GM21786 (cell line): ENCODE measurements around the gene ITPRID1.

ENCODE experiments used
- ATAC-seq: cut with Tn5 transposase; IDR thresholded peaks from one replicate; pipeline ENCODE4 v1.9.1; 2021; ENCODE audit not compliant: unreplicated experiment

Gene ITPRID1

GRCh38 chr7:31633467-31633866 lies 119.6 kb downstream of the ITPRID1 start:
- ATAC-seq = no peak

- ATAC-seq = no peak
These were observed 120.1 kb downstream of the ITPRID1 start for GRCh38 chr7:31633894-31634494.

- ATAC-seq = no peak
These were observed 126.5 kb downstream of the ITPRID1 start for GRCh38 chr7:31640381-31640780.

GRCh38 chr7:31642681-31643115 lies 128.8 kb downstream of the ITPRID1 start:
- no peak for ATAC-seq

GRCh38 chr7:31646942-31647341 lies 133.1 kb downstream of the ITPRID1 start:
- no peak for ATAC-seq

GRCh38 chr7:31647511-31647910 lies 133.6 kb downstream of the ITPRID1 start:
- no peak for ATAC-seq

GRCh38 chr7:31648288-31648687 lies 134.4 kb downstream of the ITPRID1 start:
- ATAC-seq = no peak

- no peak for ATAC-seq
These were observed 135.0 kb downstream of the ITPRID1 start for GRCh38 chr7:31648880-31649279.

- ATAC-seq = no peak
These were observed 137.6 kb downstream of the ITPRID1 start for GRCh38 chr7:31651234-31652062.

- no peak for ATAC-seq
These were observed 138.1 kb downstream of the ITPRID1 start for GRCh38 chr7:31652063-31652326.

- no peak for ATAC-seq
These were observed 149.2 kb downstream of the ITPRID1 start for GRCh38 chr7:31663072-31663471.

GRCh38 chr7:31664890-31665289 lies 151.0 kb downstream of the ITPRID1 start:
- ATAC-seq = no peak

- no peak for ATAC-seq
These were observed 151.7 kb downstream of the ITPRID1 start for GRCh38 chr7:31665546-31665945.

- no peak for ATAC-seq
These were observed 155.6 kb downstream of the ITPRID1 start for GRCh38 chr7:31669461-31669860.

- no peak for ATAC-seq
These were observed 165.8 kb downstream of the ITPRID1 start for GRCh38 chr7:31679574-31680305.

GRCh38 chr7:31683445-31684225 lies 169.7 kb downstream of the ITPRID1 start:
- ATAC-seq = no peak

- no peak for ATAC-seq
These were observed 173.3 kb downstream of the ITPRID1 start, which contains the start of gene PPP1R17 for GRCh38 chr7:31687024-31687748. TSS of gene PPP1R17 (plus strand) at chr7:31687215. CDS start at chr7:31692442, 5,227 bp downstream.

GRCh38 chr7:31688372-31688771 lies 174.5 kb downstream of the ITPRID1 start:
- ATAC-seq = peak; percentile 95

GRCh38 chr7:31688996-31689395 lies 175.1 kb downstream of the ITPRID1 start:
- ATAC-seq = no peak

GRCh38 chr7:31690935-31691334 lies 177.0 kb downstream of the ITPRID1 start:
- no peak for ATAC-seq
